SK-N-MC (cell line): Measurements from ENCODE around the gene KAT6B.

Experiments used
- EZH2 ChIP-seq: fragments of 200-600 bp; sonication (generic); IDR thresholded peaks from one replicate; pipeline ENCODE4 v1.6.1; 2017; ENCODE audit warnings: antibody characterized with exemption
- FOXP2 ChIP-seq: optimal IDR thresholded peaks from 2 replicates; pipeline ENCODE3; 2011; ENCODE audit warnings: mild to moderate bottlenecking, moderate library complexity; ENCODE audit not compliant: insufficient read depth; ENCODE audit errors: extremely low read length, control extremely low read depth
- POLR2AphosphoS5 ChIP-seq: IDR thresholded peaks from 2 replicates; pipeline ENCODE4 v1.6.1; 2012; ENCODE audit warnings: mild to moderate bottlenecking, low read depth, low read length, borderline replicate concordance

DNA sequence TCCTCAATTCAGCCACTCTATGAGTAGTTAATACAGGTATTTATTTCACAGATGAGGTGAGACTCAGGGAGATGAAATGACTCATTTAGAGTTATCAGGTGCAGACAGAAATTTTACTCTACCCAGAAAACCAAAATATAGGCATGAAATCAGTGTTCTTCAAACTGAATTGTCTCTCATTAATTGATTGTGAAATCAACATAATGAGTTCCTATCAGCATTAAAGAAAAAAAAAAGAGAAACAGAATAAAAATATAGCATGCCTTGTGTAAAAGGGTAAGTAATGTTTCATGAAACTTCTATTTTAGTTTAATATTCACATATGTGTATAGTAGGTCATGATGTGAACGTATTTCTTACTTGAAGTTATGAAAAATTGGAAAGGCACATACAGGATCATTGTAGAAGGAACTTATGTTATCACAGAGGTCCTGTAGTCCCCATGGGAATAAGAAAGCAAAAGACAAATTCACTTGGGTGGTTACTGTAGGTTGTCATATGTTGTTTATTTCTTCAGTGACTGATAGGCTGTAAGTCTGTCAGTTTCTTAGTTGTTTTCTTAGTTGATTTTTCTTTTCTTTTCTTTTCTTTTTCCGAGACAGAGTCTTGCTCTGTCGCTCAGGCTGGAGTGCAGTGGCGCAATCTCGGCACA is 47.5 kb downstream of the KAT6B start:
- TF ChIP-seq POLR2AphosphoS5 (no peak), EZH2 (no peak), FOXP2 (no peak)
